Astrocyte (in vitro differentiated cells and primary cell): ENCODE measurements around the gene TGDS. TPM values are rescaled to one million over a fixed set of nuclear protein-coding genes. Genes with fewer than 3 reads are reported as not detected.
"Not testable (repeated sequence)": the region's sequence is repeated elsewhere in the genome, so short reads cannot be mapped to it uniquely, and the experiment has no call there.

ENCODE experiments used
- DNase-seq: peaks from one replicate; pipeline ENCODE4 v3.0.0-alpha.2; 2010; ENCODE audit warnings: low read depth
- FAIRE-seq: peaks from 2 replicates; lab custom pipeline; 2011; peaks lifted over from hg19 to GRCh38; lab: Jason Lieb, UNC
- H2AFZ ChIP-seq: 2 replicates; pipeline ENCODE4 v1.6.0; 2012; ENCODE audit warnings: low read depth, low read length, inconsistent platforms
- H3K27ac ChIP-seq: 2 replicates; pipeline ENCODE4 v1.5.1; 2011; ENCODE audit warnings: low read depth, low read length, inconsistent platforms
- H3K27me3 ChIP-seq: 2 replicates; pipeline ENCODE4 v1.6.0; 2011; ENCODE audit warnings: low read length, inconsistent platforms; ENCODE audit not compliant: insufficient read depth
- H3K36me3 ChIP-seq: 2 replicates; pipeline ENCODE4 v1.5.1; 2011; ENCODE audit warnings: low read length, inconsistent platforms; ENCODE audit not compliant: insufficient read depth
- H3K4me1 ChIP-seq: 2 replicates; pipeline ENCODE4 v1.5.1; 2011; ENCODE audit warnings: low read length, inconsistent platforms; ENCODE audit not compliant: insufficient read depth
- H3K4me2 ChIP-seq: 2 replicates; pipeline ENCODE4 v1.6.0; 2012; ENCODE audit warnings: low read length, inconsistent platforms
- H3K4me3 ChIP-seq: 2 replicates; pipeline ENCODE4 v1.5.1; 2011; ENCODE audit warnings: low read depth, mild to moderate bottlenecking, low read length, inconsistent platforms; ENCODE audit not compliant: insufficient read depth
- H3K79me2 ChIP-seq: 2 replicates; pipeline ENCODE4 v1.6.0; 2012; ENCODE audit warnings: mild to moderate bottlenecking, low read length, inconsistent platforms; ENCODE audit not compliant: insufficient read depth
- H3K9ac ChIP-seq: 2 replicates; pipeline ENCODE4 v1.6.0; 2012; ENCODE audit warnings: mild to moderate bottlenecking, low read length, inconsistent platforms
- H3K9me3 ChIP-seq: 2 replicates; pipeline ENCODE4 v1.5.1; 2012; ENCODE audit warnings: low read depth, mild to moderate bottlenecking, low read length, inconsistent platforms; ENCODE audit not compliant: insufficient read depth
- H4K20me1 ChIP-seq: 2 replicates; pipeline ENCODE4 v1.6.0; 2012; ENCODE audit warnings: low read length, inconsistent platforms; ENCODE audit not compliant: insufficient read depth
- H3K27ac Mint-ChIP-seq: one replicate; pipeline ENCODE4 v1.8.0; 2021; ENCODE audit warnings: mild to moderate bottlenecking, mixed read lengths; ENCODE audit not compliant: unreplicated experiment
- H3K27me3 Mint-ChIP-seq: one replicate; pipeline ENCODE4 v1.8.0; 2021; ENCODE audit warnings: low read depth, mixed read lengths; ENCODE audit not compliant: unreplicated experiment
- H3K36me3 Mint-ChIP-seq: one replicate; pipeline ENCODE4 v1.8.0; 2021; ENCODE audit warnings: low read depth, mixed read lengths; ENCODE audit not compliant: unreplicated experiment
- H3K4me1 Mint-ChIP-seq: one replicate; pipeline ENCODE4 v1.8.0; 2021; ENCODE audit warnings: low read depth, mixed read lengths; ENCODE audit not compliant: unreplicated experiment
- H3K4me3 Mint-ChIP-seq: one replicate; pipeline ENCODE4 v1.8.0; 2021; ENCODE audit warnings: mild to moderate bottlenecking, moderate library complexity, mixed read lengths; ENCODE audit not compliant: unreplicated experiment
- H3K9me3 Mint-ChIP-seq: one replicate; pipeline ENCODE4 v1.8.0; 2021; ENCODE audit warnings: mild to moderate bottlenecking, mixed read lengths; ENCODE audit not compliant: unreplicated experiment
- EZH2 ChIP-seq: IDR thresholded peaks from 2 replicates; pipeline ENCODE4 v1.6.1; 2012; ENCODE audit warnings: mild to moderate bottlenecking, low read length, inconsistent platforms; ENCODE audit not compliant: insufficient read depth
- total RNA-seq: library from RNA; stranded (reverse); gene quantifications from 2 replicates; pipeline ENCODE4 v1.2.1, GENCODE V29; 2021
- TF ChIP-seq, protein P1 (sequence below): IDR thresholded peaks from 2 replicates; pipeline ENCODE4 v1.5.1; 2011; ENCODE audit warnings: low read depth, mild to moderate bottlenecking, inconsistent platforms, low read length, moderate library complexity; ENCODE audit not compliant: insufficient read depth

TGDS gene
- total RNA-seq, 1 donor from 2014 or later, result 11.7 TPM

DNA sequence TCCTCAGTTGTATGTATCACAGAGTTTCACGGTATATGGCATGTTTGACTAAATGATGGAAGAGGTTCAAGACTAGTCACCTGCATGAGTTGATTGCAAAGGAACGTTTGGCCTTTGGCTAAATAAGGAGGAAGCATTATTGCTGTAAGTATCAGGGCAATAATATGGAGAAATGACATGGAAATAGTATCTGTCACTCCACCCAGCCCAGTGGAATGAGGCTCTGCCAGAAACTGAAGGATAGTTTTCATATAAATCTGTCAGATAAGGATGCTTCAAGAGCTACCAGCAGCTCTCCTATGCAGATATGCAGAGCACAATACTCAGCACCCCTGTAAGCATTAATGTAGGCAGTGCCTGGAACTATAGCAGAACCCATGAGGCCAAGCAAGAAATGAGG is 60.7 kb downstream of the TGDS start:
- no peak for FAIRE-seq
- Mint-ChIP-seq H3K27ac (no peak overlapping the region), H3K36me3 (no peaks in the 10 kb centered on the region), H3K4me3 (no peak overlapping the region), H3K27me3 (peaks cover 4% of the 10 kb centered on the region), H3K9me3 (peaks cover 5% of the 10 kb centered on the region), H3K4me1 (peaks cover 6% of the 10 kb centered on the region)
- Histone ChIP-seq H3K9me3 (no peaks in the 10 kb centered on the region), H3K4me3 (no peak overlapping the region), H3K4me2 (no peak overlapping the region), H3K27me3 (peaks cover 3% of the 10 kb centered on the region), H3K4me1 (no peaks in the 10 kb centered on the region), H4K20me1 (no peaks in the 10 kb centered on the region), H3K79me2 (no peaks in the 10 kb centered on the region), H3K27ac (no peak overlapping the region), H3K36me3 (no peaks in the 10 kb centered on the region), H2AFZ (no peak overlapping the region), H3K9ac (no peak overlapping the region)
- DNase-seq, result no peak
- no peak for TF ChIP-seq EZH2
- TF ChIP-seq, protein P1, sequence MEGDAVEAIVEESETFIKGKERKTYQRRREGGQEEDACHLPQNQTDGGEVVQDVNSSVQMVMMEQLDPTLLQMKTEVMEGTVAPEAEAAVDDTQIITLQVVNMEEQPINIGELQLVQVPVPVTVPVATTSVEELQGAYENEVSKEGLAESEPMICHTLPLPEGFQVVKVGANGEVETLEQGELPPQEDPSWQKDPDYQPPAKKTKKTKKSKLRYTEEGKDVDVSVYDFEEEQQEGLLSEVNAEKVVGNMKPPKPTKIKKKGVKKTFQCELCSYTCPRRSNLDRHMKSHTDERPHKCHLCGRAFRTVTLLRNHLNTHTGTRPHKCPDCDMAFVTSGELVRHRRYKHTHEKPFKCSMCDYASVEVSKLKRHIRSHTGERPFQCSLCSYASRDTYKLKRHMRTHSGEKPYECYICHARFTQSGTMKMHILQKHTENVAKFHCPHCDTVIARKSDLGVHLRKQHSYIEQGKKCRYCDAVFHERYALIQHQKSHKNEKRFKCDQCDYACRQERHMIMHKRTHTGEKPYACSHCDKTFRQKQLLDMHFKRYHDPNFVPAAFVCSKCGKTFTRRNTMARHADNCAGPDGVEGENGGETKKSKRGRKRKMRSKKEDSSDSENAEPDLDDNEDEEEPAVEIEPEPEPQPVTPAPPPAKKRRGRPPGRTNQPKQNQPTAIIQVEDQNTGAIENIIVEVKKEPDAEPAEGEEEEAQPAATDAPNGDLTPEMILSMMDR, result no peak

DNA sequence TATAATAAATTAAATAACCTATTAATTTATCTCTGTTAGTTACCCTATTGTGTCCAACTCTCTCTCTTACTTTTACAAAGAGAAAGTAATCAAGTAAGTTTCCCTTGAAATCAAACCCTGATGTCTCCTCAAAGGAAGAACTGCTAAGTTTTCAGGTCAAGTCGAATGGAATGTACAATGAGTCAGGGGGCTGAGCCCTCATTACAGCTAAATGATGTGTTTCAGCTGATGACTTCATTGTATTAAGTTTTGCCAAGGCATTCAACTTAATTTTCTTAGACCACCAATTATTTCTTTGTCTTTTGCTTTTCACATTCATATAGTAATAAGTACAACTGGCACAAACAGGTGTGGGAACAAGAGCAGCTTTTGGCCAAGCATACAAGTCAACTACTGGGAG is 61.8 kb downstream of the TGDS start:
- Histone ChIP-seq H3K36me3 (no peaks in the 10 kb centered on the region), H2AFZ (no peak overlapping the region), H3K4me2 (no peak overlapping the region), H3K27ac (no peak overlapping the region), H3K4me3 (no peak overlapping the region), H4K20me1 (no peaks in the 10 kb centered on the region), H3K9me3 (no peaks in the 10 kb centered on the region), H3K79me2 (no peaks in the 10 kb centered on the region), H3K4me1 (no peaks in the 10 kb centered on the region), H3K27me3 (no peaks in the 10 kb centered on the region), H3K9ac (no peak overlapping the region)
- Mint-ChIP-seq H3K4me1 (peaks cover 6% of the 10 kb centered on the region), H3K9me3 (peaks cover 9% of the 10 kb centered on the region), H3K27ac (no peak overlapping the region), H3K27me3 (peaks cover 2% of the 10 kb centered on the region), H3K36me3 (no peaks in the 10 kb centered on the region), H3K4me3 (no peak overlapping the region)
- DNase-seq, result peak; percentile 55
- no peak for FAIRE-seq
- TF ChIP-seq, protein P1, result no peak
- TF ChIP-seq EZH2, result no peak

DNA sequence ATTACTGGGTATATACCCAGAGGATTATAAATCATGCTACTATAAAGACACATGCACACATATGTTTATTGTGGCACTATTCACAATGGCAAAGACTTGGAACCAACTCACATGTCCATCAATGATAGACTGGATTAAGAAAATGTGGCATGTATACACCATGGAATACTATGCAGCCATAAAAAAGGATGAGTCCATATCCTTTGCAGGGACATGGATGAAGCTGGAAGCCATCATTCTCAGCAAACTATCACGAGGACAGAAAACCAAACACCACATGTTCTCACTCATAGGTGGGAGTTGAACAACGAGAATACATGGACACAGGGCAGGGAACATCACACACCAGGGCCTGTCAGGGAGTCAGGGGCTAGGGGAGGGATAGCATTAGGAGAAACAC is 63.7 kb downstream of the TGDS start:
- H3K9me3 ChIP-seq, H3K4me2 ChIP-seq, H3K27me3 Mint-ChIP-seq, DNase-seq, FAIRE-seq, H2AFZ ChIP-seq, H3K9ac ChIP-seq, H3K36me3 Mint-ChIP-seq, H3K79me2 ChIP-seq, H3K4me1 ChIP-seq, H3K4me3 ChIP-seq, H3K36me3 ChIP-seq, H3K27ac Mint-ChIP-seq, H3K27me3 ChIP-seq, H4K20me1 ChIP-seq, H3K27ac ChIP-seq, H3K4me1 Mint-ChIP-seq, H3K4me3 Mint-ChIP-seq: not testable (repeated sequence)
- H3K9me3 Mint-ChIP-seq, result peaks cover 11% of the 10 kb centered on the region

DNA sequence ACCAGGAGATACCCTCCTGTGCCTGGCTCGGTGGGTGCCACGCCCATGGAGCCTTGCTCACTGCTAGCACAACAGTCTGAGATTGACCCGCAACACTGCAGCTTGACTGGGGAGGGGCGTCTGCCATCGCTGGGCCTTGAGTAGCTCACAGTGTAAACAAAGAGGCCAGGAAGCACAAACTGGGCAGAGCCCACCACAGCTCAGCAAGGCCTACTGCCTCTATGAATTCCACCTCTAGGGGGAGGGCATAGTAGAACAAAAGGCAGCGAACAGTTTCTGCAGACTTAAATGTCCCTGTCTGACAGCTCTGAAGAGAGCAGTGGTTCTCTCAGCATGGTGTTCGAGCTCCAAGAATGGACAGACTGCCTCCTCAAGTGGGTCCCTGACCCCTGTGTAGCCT is 69.0 kb downstream of the TGDS start:
- not testable (repeated sequence) for H3K4me3 ChIP-seq, H3K27ac ChIP-seq, H3K4me2 ChIP-seq, H3K36me3 ChIP-seq, H3K27ac Mint-ChIP-seq, H3K4me3 Mint-ChIP-seq, H3K36me3 Mint-ChIP-seq, H2AFZ ChIP-seq, DNase-seq, H3K79me2 ChIP-seq, H3K27me3 ChIP-seq, H3K4me1 ChIP-seq, H3K9me3 ChIP-seq, H3K4me1 Mint-ChIP-seq, H3K9ac ChIP-seq, H3K27me3 Mint-ChIP-seq, FAIRE-seq, H4K20me1 ChIP-seq
- H3K9me3 Mint-ChIP-seq, result peaks cover 11% of the 10 kb centered on the region
